Transverse colon (tissue), 4 donors: Measurements from ENCODE around the gene ANKRD30B.
"Not testable (repeated sequence)": the region's sequence is repeated elsewhere in the genome, so short reads cannot be mapped to it uniquely, and the experiment has no call there.

Source experiments
- POLR2AphosphoS5 ChIP-seq, 3 donors: sonication (generic); formaldehyde crosslinking; IDR thresholded peaks; one replicate each; pipeline ENCODE4 v1.6.1; 2016; ENCODE audit warnings: antibody characterized with exemption in 3 of 3
- TF ChIP-seq, protein P1 (sequence below), 5 experiments: fragments of 200-600 bp in 3 of 5; fragments of 450-650 bp in 2 of 5; sonication (generic) in 3 of 5; IDR thresholded peaks; 1 replicate in 2 of 5; 2 replicates in 3 of 5; pipeline ENCODE4 v1.5.1; 2016 to 2017; ENCODE audit warnings: antibody characterized with exemption in 5 of 5, inconsistent platforms in 3 of 5, mild to moderate bottlenecking in 2 of 5, moderate library complexity in 1 of 5

DNA sequence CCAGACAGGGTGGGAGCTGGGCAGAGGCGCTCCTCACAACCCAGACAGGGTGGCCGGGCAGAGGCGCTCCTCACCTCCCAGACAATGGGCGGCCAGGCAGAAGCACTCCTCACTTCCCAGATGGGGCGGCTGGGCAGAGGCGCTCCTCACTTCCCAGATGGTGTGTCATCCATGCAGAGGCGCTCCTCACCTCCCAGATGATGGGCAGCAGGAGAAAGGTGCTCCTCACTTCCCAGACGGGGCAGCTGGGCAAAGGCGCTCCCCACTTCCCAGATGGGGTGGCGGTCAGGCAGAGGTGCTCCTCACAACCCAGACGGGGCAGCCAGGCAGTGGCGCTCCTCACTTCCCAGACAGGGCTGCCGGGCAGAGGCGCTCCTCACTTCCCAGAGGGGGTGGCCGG is 112.0 kb downstream of the ANKRD30B start:
- TF ChIP-seq, protein P1, sequence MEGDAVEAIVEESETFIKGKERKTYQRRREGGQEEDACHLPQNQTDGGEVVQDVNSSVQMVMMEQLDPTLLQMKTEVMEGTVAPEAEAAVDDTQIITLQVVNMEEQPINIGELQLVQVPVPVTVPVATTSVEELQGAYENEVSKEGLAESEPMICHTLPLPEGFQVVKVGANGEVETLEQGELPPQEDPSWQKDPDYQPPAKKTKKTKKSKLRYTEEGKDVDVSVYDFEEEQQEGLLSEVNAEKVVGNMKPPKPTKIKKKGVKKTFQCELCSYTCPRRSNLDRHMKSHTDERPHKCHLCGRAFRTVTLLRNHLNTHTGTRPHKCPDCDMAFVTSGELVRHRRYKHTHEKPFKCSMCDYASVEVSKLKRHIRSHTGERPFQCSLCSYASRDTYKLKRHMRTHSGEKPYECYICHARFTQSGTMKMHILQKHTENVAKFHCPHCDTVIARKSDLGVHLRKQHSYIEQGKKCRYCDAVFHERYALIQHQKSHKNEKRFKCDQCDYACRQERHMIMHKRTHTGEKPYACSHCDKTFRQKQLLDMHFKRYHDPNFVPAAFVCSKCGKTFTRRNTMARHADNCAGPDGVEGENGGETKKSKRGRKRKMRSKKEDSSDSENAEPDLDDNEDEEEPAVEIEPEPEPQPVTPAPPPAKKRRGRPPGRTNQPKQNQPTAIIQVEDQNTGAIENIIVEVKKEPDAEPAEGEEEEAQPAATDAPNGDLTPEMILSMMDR (IDR thresholded peaks at IDR 0.05): not testable (repeated sequence)
- not testable (repeated sequence) for TF ChIP-seq POLR2AphosphoS5 (IDR thresholded peaks at IDR 0.05)
